Left lung (tissue), 10 donors: ENCODE measurements around the gene LEFTY2. TPM values are rescaled to one million over a fixed set of nuclear protein-coding genes. Genes with fewer than 3 reads are reported as not detected.
A peak's percentile ranks its signal among the peaks of the same experiment; 100 is the strongest.

Experiments used
- ATAC-seq: fragments of 200-7000 bp; cut with Tn5 transposase; one replicate; pipeline ENCODE4 v1.9.1; 2020; ENCODE audit warnings: moderate library complexity
- DNase-seq, 4 donors: peaks; one replicate each; pipeline ENCODE4 v3.0.0-alpha.2; 2013 to 2020
- H3K27ac ChIP-seq, 2 donors: fragments of 200-600 bp; sonication (generic) in 1 of 2; one replicate each; pipeline versions ENCODE4 v1.5.0 to v1.8.0; 2020 to 2021
- H3K27me3 ChIP-seq, 2 donors: fragments of 200-600 bp; sonication (generic) in 1 of 2; one replicate each; pipeline versions ENCODE4 v1.5.0 to v1.8.0; 2020 to 2021
- H3K36me3 ChIP-seq, 2 donors: fragments of 200-600 bp; sonication (generic) in 1 of 2; one replicate each; pipeline versions ENCODE4 v1.5.0 to v1.8.0; 2020 to 2021
- H3K4me1 ChIP-seq, 2 donors: fragments of 200-600 bp; one replicate each; pipeline ENCODE4 v1.8.0; 2021
- H3K4me3 ChIP-seq, 2 donors: fragments of 200-600 bp; sonication (generic) in 1 of 2; one replicate each; pipeline versions ENCODE4 v1.5.0 to v1.8.0; 2020 to 2021; ENCODE audit warnings: mild to moderate bottlenecking in 1 of 2
- H3K9me3 ChIP-seq, 2 donors: fragments of 200-600 bp; sonication (generic) in 1 of 2; one replicate each; pipeline versions ENCODE4 v1.5.0 to v1.8.0; 2020 to 2021
- CTCF ChIP-seq, 2 donors: fragments of 200-600 bp; sonication (generic) in 1 of 2; IDR thresholded peaks; one replicate each; pipeline versions ENCODE4 v1.5.0 to v1.8.0; 2021; ENCODE audit warnings: antibody characterized with exemption in 2 of 2
- intact Hi-C, 2 donors: fragments of 100-400 bp; cut with DNase I; formaldehyde crosslinking; loops; one replicate each; pipeline versions ENCODE4 v1.11.2 to v1.14.2; 2022
- polyA plus RNA-seq, 6 donors: library from polyadenylated mRNA; unstranded; fragments of 120-200 nt; gene quantifications; one replicate each; pipeline ENCODE4 v1.2.1, GENCODE V29; 2013; ENCODE audit not compliant: insufficient read length in 6 of 6
- total RNA-seq, 2 donors: library from RNA; stranded (reverse); fragmentation: NEBNext Ultra II Directional; extraction: Animal tissue kit (Norgen Biotek cat#: 25700); gene quantifications; one replicate each; pipeline ENCODE4 v1.2.1, GENCODE V29; 2021
- donor health status: DM: no; HTN: yes; CAD: no.
- donor health status: DM: no; HTN: no; CAD: no.

LEFTY2 gene
- total and polyA plus RNA-seq, 8 donors: 0.17 to 2.4 (median 1.3) TPM; not detected in 1

- intact Hi-C loops: no loop called here
These were observed 25.5 kb downstream of the LEFTY2 start for GRCh38 chr1:225915538-225915991.

GRCh38 chr1:225914947-225915346, 26.1 kb downstream of the LEFTY2 start:
- DNase-seq (no peak), ATAC-seq (no peak)
- H3K4me3 ChIP-seq: no peak overlapping the region
- H3K4me1 ChIP-seq: peaks cover 3 to 18% of the 10 kb centered on the region in 2 donors
- intact Hi-C loops: no loop called here
- no peak overlapping the region for H3K27ac ChIP-seq
- TF ChIP-seq CTCF (IDR thresholded peaks at IDR 0.05): no peak
- no peaks in the 10 kb centered on the region for H3K27me3 ChIP-seq
- H3K9me3 ChIP-seq: no peaks in the 10 kb centered on the region
- H3K36me3 ChIP-seq: peaks cover 0 to 41% of the 10 kb centered on the region in 2 donors

More at GRCh38 chr1:225915538-225915991, 25.5 kb downstream of the LEFTY2 start:
- H3K27ac ChIP-seq: no peak overlapping the region
- TF ChIP-seq CTCF (IDR thresholded peaks at IDR 0.05): no peak
- ATAC-seq (no peak), DNase-seq (no peak)
- H3K4me1 ChIP-seq: peaks cover 3 to 23% of the 10 kb centered on the region in 2 donors
- H3K27me3 ChIP-seq: no peaks in the 10 kb centered on the region
- no peaks in the 10 kb centered on the region for H3K9me3 ChIP-seq
- H3K36me3 ChIP-seq: peaks cover 0 to 45% of the 10 kb centered on the region in 2 donors
- no peak overlapping the region for H3K4me3 ChIP-seq

GRCh38 chr1:225914391-225914790, 26.6 kb downstream of the LEFTY2 start:
- Histone ChIP-seq H3K4me3 (no peak overlapping the region), H3K27ac (no peak overlapping the region), H3K4me1 (peaks cover 3 to 13% of the 10 kb centered on the region in 2 donors), H3K36me3 (peaks cover 0 to 36% of the 10 kb centered on the region in 2 donors), H3K9me3 (no peaks in the 10 kb centered on the region), H3K27me3 (no peaks in the 10 kb centered on the region)
- no peak for DNase-seq
- intact Hi-C loops: no loop called here
- no peak for TF ChIP-seq CTCF (IDR thresholded peaks at IDR 0.05)
- no peak for ATAC-seq

- intact Hi-C loops: no loop called here
- TF ChIP-seq CTCF (IDR thresholded peaks at IDR 0.05): peak; percentile 89 to 97
- Histone ChIP-seq H3K36me3 (peaks cover 0 to 7% of the 10 kb centered on the region in 2 donors), H3K4me3 (no peak overlapping the region), H3K9me3 (no peaks in the 10 kb centered on the region), H3K4me1 (peaks cover 3 to 11% of the 10 kb centered on the region in 2 donors), H3K27ac (no peak overlapping the region), H3K27me3 (no peaks in the 10 kb centered on the region)
- peak; percentile 96 for ATAC-seq
- peak; percentile 55 to 97 (median 72) for DNase-seq
These were observed 29.6 kb downstream of the LEFTY2 start for GRCh38 chr1:225911191-225912130.

GRCh38 chr1:225909477-225909876, 31.5 kb downstream of the LEFTY2 start:
- no peak for ATAC-seq
- Histone ChIP-seq H3K27ac (no peak overlapping the region), H3K4me1 (peaks cover 3 to 11% of the 10 kb centered on the region in 2 donors), H3K4me3 (no peak overlapping the region), H3K9me3 (no peaks in the 10 kb centered on the region), H3K36me3 (peaks cover 0 to 3% of the 10 kb centered on the region in 2 donors), H3K27me3 (no peaks in the 10 kb centered on the region)
- no peak for DNase-seq
- intact Hi-C loops: no loop called here
- TF ChIP-seq CTCF (IDR thresholded peaks at IDR 0.05): no peak
